ENCODE results near the gene SPAG6. TPM values are rescaled to one million over a fixed set of nuclear protein-coding genes. Genes with fewer than 3 reads are reported as not detected.

Gene SPAG6
- total and polyA plus RNA-seq, 12 donors, result 0.01 TPM; not detected in 11

- 88% methylated on average over 8 of the region's 8 CpGs for WGBS, 2 donors
- TF ChIP-seq, protein P1, sequence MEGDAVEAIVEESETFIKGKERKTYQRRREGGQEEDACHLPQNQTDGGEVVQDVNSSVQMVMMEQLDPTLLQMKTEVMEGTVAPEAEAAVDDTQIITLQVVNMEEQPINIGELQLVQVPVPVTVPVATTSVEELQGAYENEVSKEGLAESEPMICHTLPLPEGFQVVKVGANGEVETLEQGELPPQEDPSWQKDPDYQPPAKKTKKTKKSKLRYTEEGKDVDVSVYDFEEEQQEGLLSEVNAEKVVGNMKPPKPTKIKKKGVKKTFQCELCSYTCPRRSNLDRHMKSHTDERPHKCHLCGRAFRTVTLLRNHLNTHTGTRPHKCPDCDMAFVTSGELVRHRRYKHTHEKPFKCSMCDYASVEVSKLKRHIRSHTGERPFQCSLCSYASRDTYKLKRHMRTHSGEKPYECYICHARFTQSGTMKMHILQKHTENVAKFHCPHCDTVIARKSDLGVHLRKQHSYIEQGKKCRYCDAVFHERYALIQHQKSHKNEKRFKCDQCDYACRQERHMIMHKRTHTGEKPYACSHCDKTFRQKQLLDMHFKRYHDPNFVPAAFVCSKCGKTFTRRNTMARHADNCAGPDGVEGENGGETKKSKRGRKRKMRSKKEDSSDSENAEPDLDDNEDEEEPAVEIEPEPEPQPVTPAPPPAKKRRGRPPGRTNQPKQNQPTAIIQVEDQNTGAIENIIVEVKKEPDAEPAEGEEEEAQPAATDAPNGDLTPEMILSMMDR (IDR thresholded peaks at IDR 0.05), result no peak
- H3K27ac ChIP-seq, result no peak overlapping the region
- H3K4me1 ChIP-seq, result peaks cover 0 to 6% (median 0%) of the 10 kb centered on the region in 9 donors
- no peaks in the 10 kb centered on the region for H3K9me3 ChIP-seq
- intact Hi-C loops (cut with DNase I), result no loop called here
- no peak for DNase-seq
- H3K27me3 ChIP-seq, result peaks cover 0 to 10% (median 4%) of the 10 kb centered on the region in 7 donors
- H3K36me3 ChIP-seq, result no peaks in the 10 kb centered on the region
- H3K4me3 ChIP-seq, result no peak overlapping the region
- ATAC-seq, result no peak
These were observed 110.0 kb downstream of the SPAG6 start for GRCh38 chr10:22455068-22455857.

DNA sequence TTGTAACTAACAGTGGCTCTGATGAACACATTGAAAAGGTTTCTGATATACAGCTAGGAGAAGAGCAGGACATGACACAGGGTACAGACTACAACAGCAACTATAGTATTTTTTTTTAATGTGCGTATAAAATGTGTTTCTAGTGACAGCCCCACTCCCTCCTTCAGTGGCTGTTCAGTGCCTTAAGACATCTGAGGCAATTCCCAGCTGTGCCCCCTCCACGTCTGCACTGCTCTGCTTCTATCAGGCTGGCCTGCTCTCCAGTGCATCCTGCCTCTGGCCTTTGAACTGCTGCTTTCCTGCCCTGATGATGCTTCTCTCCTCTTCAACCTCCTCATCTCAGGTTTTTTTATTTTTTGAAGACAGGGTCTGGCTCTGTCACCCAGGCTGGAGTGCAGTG is 111.2 kb downstream of the SPAG6 start:
- TF ChIP-seq, protein P1 (IDR thresholded peaks at IDR 0.05), result no peak
- Histone ChIP-seq H3K27ac (no peak overlapping the region), H3K4me3 (no peak overlapping the region), H3K4me1 (peaks cover 0 to 6% (median 0%) of the 10 kb centered on the region in 9 donors), H3K27me3 (peaks cover 0 to 7% (median 1%) of the 10 kb centered on the region in 7 donors), H3K36me3 (no peaks in the 10 kb centered on the region), H3K9me3 (no peaks in the 10 kb centered on the region)
- 88 to 96% methylated on average over 2 of the region's 2 CpGs for WGBS, 2 donors
- intact Hi-C loops (cut with DNase I), result no loop called here
- DNase-seq (no peak), ATAC-seq (no peak)

DNA sequence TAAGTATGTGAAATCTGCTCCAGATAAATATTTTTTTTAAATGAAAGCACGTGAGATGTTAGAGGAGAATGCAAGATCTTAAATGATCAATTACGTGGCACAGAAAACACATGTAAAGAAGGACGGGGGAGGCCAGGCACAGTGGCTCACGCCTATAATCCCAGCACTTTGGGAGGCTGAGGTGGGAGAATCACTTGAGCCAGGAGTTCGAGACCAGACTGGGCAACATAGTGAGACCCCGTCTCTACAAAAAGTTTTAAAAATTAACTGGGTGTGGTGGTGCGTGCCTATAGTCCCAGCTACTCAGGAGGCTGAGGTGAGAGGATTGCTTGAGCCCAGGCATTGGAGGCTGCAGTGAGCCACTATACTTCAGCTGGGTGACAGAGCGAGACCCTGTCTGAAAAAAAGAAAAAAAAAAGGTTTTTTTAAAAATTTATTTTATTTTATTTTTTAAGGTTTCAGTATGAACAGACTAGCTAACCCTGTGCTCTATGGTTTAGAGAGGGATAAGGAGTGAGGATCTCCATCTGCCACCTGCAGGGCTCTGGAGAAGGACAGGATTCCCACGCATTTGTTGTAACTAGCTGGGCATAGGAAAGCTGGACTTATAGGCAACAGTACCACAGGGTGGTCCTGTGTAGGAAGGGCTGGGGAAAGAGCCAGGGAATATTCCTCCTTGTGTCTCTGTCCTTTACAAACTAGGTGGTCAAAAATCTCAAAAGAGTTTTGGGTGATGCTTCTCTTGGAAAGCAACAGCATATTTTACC is 113.2 kb downstream of the SPAG6 start:
- WGBS, 2 donors, result 94 to 99% methylated on average over 9 of the region's 9 CpGs
- no peak overlapping the region for H3K4me3 ChIP-seq
- TF ChIP-seq, protein P1 (IDR thresholded peaks at IDR 0.05), result no peak
- H3K9me3 ChIP-seq, result no peaks in the 10 kb centered on the region
- H3K27ac ChIP-seq, result no peak overlapping the region
- DNase-seq, result no peak
- ATAC-seq, result no peak
- intact Hi-C loops (cut with DNase I), result no loop called here
- H3K4me1 ChIP-seq, result peaks cover 0 to 6% (median 0%) of the 10 kb centered on the region in 9 donors
- peaks cover 0 to 7% (median 0%) of the 10 kb centered on the region in 7 donors for H3K27me3 ChIP-seq
- no peaks in the 10 kb centered on the region for H3K36me3 ChIP-seq

DNA sequence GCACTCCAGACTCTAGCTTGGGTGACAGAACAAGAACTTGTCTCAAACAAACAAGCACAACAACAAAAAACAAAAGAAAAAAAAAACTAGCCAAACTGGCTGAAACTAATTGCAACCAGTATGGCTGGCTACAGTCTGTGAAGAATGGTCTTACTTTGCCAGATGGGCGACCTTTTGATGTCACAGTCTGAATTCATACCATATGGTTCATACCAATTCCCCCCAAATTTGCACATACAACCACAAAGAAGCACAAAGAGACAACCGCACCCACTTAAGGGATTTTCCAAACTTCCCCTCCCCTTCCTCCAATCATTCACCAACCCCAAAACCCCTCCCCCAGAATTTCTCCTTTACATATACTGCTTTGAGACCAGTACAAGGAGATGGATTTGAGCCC is 114.2 kb downstream of the SPAG6 start:
- ATAC-seq (no peak), DNase-seq (no peak)
- Histone ChIP-seq H3K36me3 (no peaks in the 10 kb centered on the region), H3K4me3 (no peak overlapping the region), H3K4me1 (peaks cover 0 to 3% (median 0%) of the 10 kb centered on the region in 9 donors), H3K27ac (no peak overlapping the region), H3K27me3 (peaks cover 0 to 7% (median 0%) of the 10 kb centered on the region in 7 donors), H3K9me3 (no peaks in the 10 kb centered on the region)
- WGBS, 2 donors, result 91 to 98% methylated on average over 2 of the region's 2 CpGs
- TF ChIP-seq, protein P1 (IDR thresholded peaks at IDR 0.05), result no peak
- intact Hi-C loops (cut with DNase I), result no loop called here
